Mammary epithelial cell (primary cell): ENCODE results near the gene STAG3.

Source experiments
- CTCF ChIP-seq, 2 donors: IDR thresholded peaks in 1 of 2; conservative IDR thresholded peaks in 1 of 2; 2 replicates each; pipeline ENCODE4 v1.5.1; 2011 to 2012; ENCODE audit warnings: inconsistent platforms in 2 of 2, low read length in 2 of 2, mild to moderate bottlenecking in 2 of 2, control low read depth in 1 of 2, low read depth in 1 of 2; ENCODE audit not compliant: insufficient read depth in 1 of 2; ENCODE audit errors: extremely low read depth in 1 of 2
- EZH2 ChIP-seq: IDR thresholded peaks from 2 replicates; pipeline ENCODE4 v1.6.1; 2012; ENCODE audit warnings: low read length, inconsistent platforms, borderline replicate concordance

DNA sequence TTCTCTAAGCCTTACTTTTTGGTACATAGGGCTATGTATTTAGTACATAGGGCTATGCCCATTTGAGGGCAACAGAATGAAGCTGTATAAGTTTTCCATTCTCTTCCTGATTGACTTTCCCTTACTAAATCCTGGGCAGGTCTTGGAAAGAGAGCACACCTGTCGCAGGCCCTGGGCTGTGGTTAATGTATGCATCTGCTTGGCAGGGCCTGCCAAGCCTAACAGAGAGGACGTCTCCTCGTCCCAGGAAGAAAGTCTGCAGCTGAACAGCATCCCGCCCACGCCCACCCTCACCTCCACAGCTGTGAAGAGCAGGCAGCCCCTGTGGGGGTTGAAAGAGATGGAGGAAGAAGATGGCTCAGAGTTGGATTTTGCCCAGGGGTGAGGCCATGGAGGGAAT is 33.1 kb downstream of the STAG3 start:
- TF ChIP-seq CTCF (conservative IDR thresholded peaks at IDR 0.05 in 1 of 2, IDR thresholded peaks at IDR 0.05 in 1 of 2; ENCODE audit: extremely low read depth in 1 of 2, insufficient read depth in 1 of 2, low read depth in 1 of 2, low read length in 2 of 2) (no peak), EZH2 (no peak)
